ENCODE measurements around the gene CADPS2.
"Not testable (repeated sequence)": the region's sequence is repeated elsewhere in the genome, so short reads cannot be mapped to it uniquely, and the experiment has no call there.

Gene CADPS2

DNA sequence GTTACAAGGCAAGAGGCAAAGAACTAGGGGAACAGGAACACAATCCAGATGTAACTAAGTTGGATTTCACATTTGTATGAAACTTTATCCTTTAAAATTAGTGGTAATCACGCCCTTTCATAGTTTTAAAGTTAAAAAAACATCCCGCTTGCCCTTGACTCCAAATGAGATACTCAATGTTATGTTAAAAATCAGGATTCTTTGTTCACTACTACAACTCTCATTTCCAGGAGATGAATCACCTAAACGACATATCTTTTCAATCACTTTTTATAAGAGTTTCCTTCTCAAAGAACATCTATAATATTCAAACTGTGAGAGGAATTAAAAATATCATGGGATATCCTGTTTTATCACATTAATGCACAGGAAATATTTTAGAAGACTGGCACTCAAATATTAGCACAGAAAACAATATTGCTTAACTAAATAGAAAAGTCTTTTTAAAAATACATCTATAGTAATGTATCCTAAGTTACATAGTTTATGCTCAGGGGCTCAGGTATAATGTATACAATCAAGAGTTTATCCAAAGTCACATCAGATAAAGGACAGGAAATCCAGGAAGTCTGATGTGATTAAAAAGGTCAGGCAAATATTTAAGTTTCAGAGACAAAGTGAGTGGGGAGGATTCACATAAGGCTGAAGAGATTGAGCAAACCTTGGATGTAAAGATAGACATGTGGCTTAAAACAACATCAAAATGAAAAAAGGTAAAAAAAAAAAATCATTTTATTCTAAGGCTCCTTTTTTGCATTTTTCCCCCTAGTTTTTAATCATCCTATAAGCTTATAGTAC lies 41.9 kb downstream of the CADPS2 start:
- peak; percentile 33 for DNase-seq (ENCODE audit: low read depth)
- TF ChIP-seq, protein P1, sequence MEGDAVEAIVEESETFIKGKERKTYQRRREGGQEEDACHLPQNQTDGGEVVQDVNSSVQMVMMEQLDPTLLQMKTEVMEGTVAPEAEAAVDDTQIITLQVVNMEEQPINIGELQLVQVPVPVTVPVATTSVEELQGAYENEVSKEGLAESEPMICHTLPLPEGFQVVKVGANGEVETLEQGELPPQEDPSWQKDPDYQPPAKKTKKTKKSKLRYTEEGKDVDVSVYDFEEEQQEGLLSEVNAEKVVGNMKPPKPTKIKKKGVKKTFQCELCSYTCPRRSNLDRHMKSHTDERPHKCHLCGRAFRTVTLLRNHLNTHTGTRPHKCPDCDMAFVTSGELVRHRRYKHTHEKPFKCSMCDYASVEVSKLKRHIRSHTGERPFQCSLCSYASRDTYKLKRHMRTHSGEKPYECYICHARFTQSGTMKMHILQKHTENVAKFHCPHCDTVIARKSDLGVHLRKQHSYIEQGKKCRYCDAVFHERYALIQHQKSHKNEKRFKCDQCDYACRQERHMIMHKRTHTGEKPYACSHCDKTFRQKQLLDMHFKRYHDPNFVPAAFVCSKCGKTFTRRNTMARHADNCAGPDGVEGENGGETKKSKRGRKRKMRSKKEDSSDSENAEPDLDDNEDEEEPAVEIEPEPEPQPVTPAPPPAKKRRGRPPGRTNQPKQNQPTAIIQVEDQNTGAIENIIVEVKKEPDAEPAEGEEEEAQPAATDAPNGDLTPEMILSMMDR (conservative IDR thresholded peaks at IDR 0.05; ENCODE audit: low read depth, low read length) = no peak
- no peak overlapping the region for H3K4me3 ChIP-seq (ENCODE audit: low read depth, low read length)

GRCh38 chr7:122842971-122843370 lies 43.3 kb downstream of the CADPS2 start:
- DNase-seq (ENCODE audit: low read depth) = no peak
- TF ChIP-seq, protein P1 (conservative IDR thresholded peaks at IDR 0.05; ENCODE audit: low read depth, low read length) = no peak
- H3K4me3 ChIP-seq (ENCODE audit: low read depth, low read length) = no peak overlapping the region

GRCh38 chr7:122836286-122836685 lies 50.0 kb downstream of the CADPS2 start:
- DNase-seq (ENCODE audit: low read depth) = not testable (repeated sequence)

GRCh38 chr7:122834571-122834942 lies 51.7 kb downstream of the CADPS2 start:
- not testable (repeated sequence) for DNase-seq (ENCODE audit: low read depth); H3K4me3 ChIP-seq (ENCODE audit: low read depth, low read length)

More at GRCh38 chr7:122836286-122836685, 50.0 kb downstream of the CADPS2 start:
- H3K4me3 ChIP-seq (ENCODE audit: low read depth, low read length) = not testable (repeated sequence)

DNA sequence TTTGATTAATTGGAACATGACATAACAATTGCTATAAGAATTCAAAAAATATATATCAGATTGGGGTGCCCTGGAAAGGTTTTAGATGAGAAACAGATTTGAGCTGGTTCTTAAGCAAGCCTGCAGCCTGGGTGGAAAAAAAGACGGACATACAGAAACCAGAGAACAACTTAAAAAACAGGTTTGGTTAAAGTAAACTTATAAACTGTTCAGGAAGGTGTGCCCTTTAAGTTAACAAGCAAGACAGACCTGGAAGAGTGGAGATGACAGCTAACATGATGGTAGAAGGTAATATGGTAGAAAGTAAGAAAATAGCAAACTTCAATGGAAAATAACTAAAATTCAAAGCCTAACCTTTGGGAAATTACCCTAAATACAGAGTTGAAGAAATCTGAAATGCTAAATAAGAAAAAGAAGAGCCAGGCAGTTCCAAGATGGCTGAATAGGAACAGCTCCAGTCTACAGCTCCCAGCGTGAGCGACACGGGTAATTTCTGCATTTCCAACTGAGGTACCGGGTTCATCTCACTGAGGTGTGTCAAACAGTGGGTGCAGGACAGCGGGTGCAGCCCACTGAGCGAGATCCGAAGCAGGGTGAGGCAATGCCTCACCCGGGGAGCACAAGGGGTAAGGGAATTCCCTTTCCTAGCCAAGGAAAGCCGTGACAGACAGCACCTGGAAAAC lies 52.2 kb downstream of the CADPS2 start:
- DNase-seq (ENCODE audit: low read depth) = no peak
- no peak overlapping the region for H3K4me3 ChIP-seq (ENCODE audit: low read depth, low read length)

DNA sequence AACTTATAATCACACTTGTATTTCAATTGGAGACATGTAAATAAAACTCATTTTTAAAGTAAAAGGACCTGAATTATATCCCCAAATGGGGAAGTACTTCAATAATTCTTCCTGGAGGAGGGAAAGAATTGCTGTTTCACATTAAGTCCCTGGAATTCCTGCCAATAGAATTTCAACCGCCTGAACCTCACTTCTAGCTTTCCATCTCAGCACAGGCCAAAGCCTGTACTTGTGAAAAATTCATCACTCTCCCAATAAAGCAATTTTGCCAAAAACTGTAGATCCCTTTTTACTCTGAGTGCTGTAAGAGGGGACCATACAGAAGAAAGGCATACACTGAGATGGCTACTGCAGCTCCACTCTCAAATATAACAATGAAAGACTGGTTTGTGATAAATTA lies 54.8 kb downstream of the CADPS2 start:
- no peak overlapping the region for H3K4me3 ChIP-seq (ENCODE audit: low read depth, low read length)
- TF ChIP-seq, protein P1 (conservative IDR thresholded peaks at IDR 0.05; ENCODE audit: low read depth, low read length) = no peak
- no peak for DNase-seq (ENCODE audit: low read depth)

More for the DNA sequence above, 52.2 kb downstream of the CADPS2 start:
- TF ChIP-seq, protein P1 (conservative IDR thresholded peaks at IDR 0.05; ENCODE audit: low read depth, low read length) = no peak

- H3K4me3 ChIP-seq (ENCODE audit: low read depth, low read length) = no peak overlapping the region
- TF ChIP-seq, protein P1 (conservative IDR thresholded peaks at IDR 0.05; ENCODE audit: low read depth, low read length) = no peak
- DNase-seq (ENCODE audit: low read depth) = no peak
Observed at GRCh38 chr7:122829962-122830361, 56.3 kb downstream of the CADPS2 start.

DNA sequence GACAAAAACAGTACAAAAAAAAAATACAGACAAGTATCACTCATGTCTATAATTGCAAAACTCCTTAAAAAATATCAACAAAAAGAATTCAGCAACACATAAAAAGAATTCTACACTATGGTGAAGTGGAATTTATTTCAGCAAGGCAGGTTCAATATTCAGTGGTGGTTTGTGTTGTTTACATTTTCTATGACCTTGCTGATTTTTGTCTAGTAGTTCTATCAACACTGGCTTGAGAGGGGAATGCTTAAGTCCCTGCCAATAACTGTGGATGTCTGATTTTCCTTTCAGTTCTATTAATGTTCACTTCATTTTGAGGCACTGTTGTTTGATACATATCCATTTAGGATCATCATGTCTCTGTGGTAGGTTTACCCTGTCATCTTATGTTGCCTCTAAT lies 58.5 kb downstream of the CADPS2 start:
- DNase-seq (ENCODE audit: low read depth) = peak; percentile 53

More for the DNA sequence above, 58.5 kb downstream of the CADPS2 start:
- no peak overlapping the region for H3K4me3 ChIP-seq (ENCODE audit: low read depth, low read length)
- TF ChIP-seq, protein P1 (conservative IDR thresholded peaks at IDR 0.05; ENCODE audit: low read depth, low read length) = no peak
